Astrocyte of the hippocampus (primary cell): Measurements from ENCODE around the gene UNC119.
"Not testable (repeated sequence)": the region's sequence is repeated elsewhere in the genome, so short reads cannot be mapped to it uniquely, and the experiment has no call there.

ENCODE experiments used
- DNase-seq: peaks from one replicate; pipeline ENCODE4 v3.0.0; 2011; ENCODE audit warnings: low read depth, low spot score

Gene UNC119

DNA sequence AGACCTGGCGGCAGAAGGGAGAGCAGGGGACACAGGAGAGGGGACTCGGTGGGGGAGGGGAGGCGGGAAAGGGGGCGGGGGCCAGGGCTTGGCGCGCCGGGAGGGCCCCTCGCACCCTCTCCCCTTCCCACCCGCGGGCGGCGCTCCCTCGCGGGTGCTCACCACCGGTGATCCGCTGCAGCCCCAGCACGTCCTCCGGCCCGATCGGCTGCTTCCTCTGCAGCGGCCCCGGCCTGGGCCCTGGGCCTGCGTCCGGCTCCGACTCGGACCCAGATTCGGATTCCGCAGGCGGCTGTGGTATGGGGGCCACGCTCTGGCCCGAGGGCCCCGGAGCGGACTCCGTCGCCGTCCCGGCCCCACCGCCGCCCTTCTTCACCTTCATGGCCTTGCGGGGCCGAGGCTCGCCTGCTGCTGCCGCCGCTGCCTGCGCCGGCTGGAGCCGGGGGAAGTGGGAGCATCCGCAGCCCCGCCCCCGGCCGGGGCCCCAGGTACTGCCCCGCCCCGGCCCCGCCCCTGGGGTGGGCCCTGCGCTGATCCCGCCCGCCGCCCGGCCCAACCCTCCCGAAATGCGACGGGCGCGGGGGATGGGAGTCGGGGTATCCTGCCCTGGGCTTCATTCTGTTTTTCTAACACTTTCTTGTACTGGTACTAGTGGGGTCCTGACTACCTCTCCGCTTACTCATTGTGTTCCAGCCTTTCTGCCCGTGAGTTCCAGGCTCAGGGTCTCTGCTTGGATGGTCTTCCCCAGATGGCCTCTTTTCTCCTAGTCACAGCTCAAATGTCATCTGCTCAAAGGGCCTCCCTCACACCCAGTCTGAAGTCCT is at the start of gene UNC119:
TSS of gene UNC119 (minus strand) at position 449 of the 824 bp plus-strand sequence. CDS start at position 382, 67 bp downstream.
- DNase-seq, result peak; percentile 91

- peak; percentile 84 for DNase-seq
Measured at GRCh38 chr17:28599311-28600184, 47.1 kb upstream of the UNC119 start.

DNA sequence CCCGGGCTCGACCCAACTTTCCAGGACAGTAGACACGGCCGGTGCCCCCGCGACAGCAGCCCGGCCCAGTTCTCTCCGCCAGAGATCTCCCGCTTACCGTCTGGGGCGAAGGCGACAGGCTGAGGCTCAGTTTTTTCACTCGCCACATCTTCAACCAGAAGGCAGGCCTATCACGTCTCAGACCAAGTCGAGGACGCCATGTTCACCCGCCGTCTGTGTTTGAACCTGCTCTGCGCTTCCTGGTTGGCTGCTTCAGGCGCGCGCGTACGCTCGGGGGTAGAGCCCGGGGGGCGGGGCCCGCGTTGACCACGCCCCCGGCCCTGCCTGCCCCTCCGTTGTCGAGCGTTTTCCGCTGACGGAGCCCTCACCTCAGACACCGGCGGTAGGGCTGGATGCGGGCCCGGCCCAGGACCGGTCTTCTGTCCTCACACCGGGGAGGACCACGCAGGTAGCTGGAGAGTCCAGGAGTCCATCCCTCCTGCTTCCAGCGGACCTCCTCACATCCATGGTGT is 46.4 kb upstream of the UNC119 start, which contains the start of gene SPAG5:
TSS of gene SPAG5 (minus strand) at position 227 of the 512 bp plus-strand sequence. CDS start at position 148, 79 bp downstream.
- peak; percentile 97 for DNase-seq

- no peak for DNase-seq
Measured at GRCh38 chr17:28598389-28598788, 46.0 kb upstream of the UNC119 start.

DNA sequence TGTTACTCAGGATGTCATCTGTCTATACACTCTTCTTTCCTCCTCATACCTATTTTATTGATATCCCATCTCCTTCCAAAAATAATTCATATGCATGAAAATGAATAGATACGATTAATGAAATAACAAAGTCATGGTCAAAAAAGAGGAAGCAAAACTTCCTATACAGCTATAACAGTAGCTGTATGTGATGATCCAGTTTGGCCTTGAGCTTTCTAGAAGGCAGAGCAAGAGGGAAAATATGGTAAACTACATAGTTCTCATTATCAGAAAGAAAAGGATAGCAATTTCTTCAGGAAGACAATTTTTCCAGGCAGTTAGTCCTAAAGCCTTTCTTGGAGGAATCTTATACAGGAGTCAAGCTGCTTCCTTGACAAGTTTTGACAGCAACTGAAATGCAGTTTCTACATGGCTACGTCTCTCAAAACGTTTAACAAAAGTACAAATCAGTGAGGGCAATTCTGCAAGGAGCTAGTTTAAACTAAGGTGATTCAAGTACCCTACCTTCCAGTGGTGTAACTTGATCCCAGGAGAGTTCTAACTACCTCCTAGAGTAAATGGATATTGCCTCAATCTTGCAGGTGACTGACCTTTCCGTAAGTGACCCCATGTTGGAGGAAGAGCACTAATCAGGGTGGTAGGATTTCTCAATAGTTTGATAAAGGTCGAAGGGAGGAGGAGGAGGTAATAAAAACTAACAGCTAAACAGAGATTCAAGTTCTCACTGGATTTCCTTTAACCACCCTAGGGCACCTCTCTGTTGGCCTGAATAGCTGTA is 45.4 kb upstream of the UNC119 start:
- DNase-seq, result no peak

GRCh38 chr17:28592260-28592659 is 39.8 kb upstream of the UNC119 start:
- DNase-seq, result no peak

DNA sequence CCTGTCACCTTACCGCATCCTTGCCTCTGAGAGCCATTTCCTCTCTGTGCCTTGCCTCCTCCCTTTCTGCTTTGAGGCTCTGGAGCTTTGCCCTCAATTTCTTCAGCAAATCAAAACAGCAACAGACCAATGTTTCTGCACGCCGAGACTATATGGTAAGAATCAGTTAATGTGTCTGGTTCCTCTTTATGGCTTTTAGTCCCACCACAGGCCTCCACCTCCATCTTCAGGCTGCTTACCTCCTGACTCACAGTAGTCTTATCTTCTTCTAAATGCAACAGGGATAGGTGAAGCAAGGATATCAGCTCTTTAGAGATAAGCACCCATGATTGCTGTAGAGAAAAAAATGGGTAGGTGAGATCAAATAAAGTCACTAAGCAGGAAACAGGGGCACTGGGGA is 33.4 kb upstream of the UNC119 start:
- no peak for DNase-seq

- DNase-seq, result no peak
Measured at GRCh38 chr17:28584434-28584833, 32.0 kb upstream of the UNC119 start.

DNA sequence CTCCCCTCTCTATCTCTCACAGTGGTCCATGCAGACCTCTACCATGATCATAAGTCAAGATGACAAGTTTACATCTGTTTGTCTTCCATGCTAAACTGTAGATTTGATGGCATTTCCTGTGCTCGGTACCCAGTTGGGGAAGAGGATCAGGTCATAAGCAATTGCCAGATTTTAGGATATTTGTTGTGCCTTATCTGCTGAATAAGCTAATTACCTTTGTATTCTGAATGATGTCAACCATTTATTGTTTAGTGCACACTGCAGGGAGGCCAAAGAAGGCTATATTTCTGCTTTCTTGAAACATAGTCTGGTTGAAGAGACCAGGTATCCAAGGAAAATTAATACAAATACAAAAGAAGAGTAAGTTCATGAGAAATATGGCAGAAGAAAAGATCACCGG is 30.1 kb upstream of the UNC119 start:
- DNase-seq, result no peak

DNA sequence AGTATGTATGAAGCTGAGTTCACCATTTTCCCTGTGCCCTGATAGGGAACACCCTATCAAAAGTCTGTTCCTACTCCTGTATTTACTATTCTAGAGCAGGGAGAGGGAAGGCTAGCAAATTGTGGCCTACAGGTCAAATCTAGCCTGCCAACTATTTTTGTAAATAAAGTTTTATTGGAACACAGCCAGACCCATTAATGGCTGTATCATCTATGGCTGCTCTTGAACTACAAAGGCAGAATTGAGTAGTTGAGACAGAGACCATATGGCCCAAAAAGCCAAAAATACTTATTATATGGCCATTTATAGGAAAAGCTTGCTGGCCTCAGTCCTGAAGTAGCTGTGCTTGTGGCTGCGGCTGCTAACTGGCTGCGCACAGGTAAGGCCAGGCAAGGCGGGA is 28.5 kb upstream of the UNC119 start:
- no peak for DNase-seq

DNA sequence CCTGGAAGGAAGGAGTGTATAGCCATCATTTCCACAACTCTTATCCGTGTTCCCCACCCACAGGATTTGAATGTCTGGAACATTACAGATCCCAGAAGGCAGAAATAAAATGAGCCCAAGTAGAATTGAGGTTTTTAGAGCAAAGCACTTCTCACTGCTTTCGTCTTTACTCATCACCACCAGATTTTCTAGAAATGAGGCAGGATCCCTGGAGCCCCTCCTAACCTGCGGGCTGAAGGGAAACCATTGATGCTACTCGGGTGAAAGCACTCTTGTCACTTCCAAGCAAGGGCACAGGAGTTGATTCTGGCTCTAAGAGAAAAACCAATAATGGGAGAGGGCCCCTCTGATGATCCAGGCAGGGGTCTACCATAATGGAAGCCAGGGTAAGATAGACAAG is 27.1 kb upstream of the UNC119 start:
- DNase-seq, result no peak

- no peak for DNase-seq
Measured at GRCh38 chr17:28578246-28579195, 26.1 kb upstream of the UNC119 start.

- DNase-seq, result no peak
Measured at GRCh38 chr17:28577466-28577824, 25.0 kb upstream of the UNC119 start.

- DNase-seq, result peak; percentile 94
Measured at GRCh38 chr17:28576758-28577465, 24.5 kb upstream of the UNC119 start, which contains the start of gene ALDOC. Gene ALDOC (minus strand): TSS chr17:28576895. CDS start chr17:28575532, 1,363 bp downstream.

DNA sequence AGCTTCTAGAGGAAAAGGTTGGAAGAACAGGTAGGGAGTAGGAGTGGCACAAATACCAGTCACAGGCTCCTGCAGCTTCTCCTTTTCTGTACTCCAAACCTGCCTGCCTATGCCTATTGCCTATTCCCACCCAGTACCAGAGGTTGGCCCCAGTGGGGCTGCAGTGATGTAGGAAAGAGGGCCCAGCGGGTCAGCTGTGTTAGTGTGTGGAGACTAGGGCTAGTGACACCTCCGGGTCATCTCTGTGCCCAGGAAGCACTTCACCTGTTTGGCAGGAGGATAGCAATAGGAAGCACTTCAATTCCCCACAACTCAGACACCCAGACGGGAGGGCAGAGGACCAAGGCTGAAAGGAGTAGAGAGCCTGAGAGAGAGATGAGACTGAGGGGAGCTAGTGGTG is 23.6 kb upstream of the UNC119 start:
- DNase-seq, result not testable (repeated sequence)

DNA sequence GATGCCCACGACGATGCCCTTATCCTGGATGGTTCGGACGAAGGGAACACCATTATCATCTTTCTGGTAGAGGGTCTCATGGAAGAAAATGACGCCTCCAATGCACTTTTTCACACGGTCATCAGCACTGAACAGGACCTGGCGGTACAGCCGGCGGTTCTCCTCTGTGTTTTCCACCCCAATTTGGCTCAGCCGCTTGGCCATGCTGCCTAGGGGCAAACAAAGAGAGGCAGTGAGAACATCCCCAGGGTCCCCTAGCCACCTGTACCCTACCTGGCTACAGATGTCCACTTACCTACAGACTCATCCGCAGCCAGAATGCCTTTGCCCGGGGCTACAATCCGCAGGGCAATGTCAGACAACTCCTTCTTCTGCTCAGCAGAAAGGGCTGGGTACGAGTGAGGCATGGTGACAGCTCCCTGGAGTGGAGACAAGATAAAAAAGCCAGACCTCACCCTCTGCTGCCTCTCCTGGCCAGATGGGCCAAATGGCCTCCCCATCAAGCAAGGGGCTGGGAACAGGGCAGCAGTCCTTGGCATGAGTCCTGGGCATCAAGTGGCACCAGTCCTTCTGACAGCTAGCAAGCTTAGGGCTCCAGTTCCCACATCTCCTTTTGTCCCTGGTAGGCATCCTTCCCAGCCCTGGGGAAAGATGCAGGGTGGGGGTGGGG is 22.8 kb upstream of the UNC119 start:
- no peak for DNase-seq

DNA sequence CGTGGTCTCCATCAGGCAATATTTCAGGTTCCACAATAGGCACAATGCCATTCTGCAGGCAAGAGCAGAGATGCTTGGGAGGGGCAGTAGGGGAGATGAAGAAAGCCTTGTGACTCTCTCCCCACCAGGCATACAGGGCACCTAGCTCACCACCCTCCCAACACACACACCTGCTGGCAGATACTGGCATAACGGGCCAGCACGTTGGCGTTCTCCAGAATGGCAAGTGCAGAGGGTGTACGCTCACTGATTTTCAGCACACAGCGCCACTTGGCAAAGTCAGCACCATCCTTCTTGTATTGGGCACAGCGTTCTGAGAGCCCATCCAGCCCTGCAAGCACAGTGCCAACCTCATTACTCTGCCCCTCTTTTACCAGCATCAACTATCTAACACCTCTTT is 22.1 kb upstream of the UNC119 start:
- no peak for DNase-seq

DNA sequence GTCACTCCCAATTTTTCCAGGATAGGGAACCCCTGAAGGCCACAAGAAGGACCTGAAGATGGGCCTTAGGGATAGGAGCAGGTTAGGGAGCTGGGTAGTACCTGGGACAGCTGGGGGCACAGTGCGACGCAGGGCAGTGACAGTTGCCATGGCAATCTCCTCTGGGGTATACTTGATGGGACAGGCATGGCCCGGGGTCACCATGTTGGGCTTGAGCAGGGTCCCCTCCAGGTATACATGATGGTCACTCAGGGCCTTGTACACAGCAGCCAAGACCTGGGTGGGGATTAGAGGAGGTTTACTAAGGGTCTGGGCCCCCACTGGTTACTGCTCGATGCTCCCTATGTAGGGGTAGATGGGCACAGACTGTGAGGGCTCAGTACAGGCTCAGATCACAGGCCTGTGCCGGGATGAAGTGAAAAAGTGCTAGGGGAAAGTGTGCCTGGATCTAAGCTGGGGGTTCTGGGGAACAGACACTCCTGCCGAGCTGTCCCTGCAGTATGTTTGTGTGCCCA is 21.6 kb upstream of the UNC119 start:
- DNase-seq, result no peak

DNA sequence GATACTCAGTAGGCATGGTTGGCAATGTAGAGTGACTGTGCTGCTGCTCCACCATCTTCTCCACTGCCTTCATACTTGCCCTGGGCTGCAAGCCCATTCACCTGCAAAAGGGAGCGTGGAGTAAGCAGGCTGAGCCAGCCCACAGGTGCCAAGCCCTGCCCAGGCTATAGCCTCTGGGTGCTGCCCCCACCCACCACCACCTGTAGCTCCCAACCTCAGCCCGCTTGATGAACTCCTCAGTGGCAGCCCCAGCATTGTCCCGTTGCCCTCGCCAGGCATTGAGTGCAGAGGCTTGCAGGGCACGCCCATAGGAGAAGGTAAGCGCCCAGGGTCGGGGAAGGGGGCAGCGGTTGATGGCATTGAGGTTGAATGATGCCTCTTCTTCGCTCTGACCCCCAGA is 21.1 kb upstream of the UNC119 start:
- DNase-seq, result no peak
